Measurements from ENCODE around the gene CD247.

DNA sequence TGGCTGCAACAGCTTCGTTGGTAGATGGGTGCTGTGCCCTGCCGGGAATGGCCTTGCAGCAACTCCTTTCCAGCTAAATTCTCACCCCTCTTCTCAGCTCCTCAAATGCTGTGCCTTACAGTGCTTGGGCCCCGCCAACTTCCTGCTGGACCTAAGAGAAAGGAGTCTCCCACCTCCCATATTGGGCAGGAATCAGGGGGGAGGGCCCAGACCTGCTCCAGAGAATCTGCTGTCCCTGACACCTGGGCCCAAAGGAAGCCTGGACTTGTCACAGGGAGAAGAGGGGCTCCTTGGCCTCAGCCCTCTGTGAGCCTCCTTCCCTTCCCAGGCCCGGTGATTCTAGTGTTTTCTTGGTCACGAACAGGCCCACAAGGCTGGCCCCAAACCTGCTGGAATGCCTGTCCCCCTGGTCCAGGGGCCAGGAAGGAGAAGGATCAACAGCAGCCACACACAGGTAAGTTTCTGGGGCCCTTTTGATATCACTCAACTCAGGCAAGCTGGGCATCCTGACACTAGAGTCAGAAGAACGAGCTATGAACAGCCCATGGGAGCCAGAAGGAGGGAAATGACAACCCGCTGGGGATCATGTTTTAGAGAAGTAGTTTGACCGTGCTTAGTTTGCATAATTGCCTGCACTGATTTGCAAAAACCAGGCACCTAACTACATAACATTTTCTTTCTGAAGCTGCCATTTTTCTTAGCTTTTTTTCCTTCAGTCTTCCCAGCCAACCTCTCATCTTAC lies 86.2 kb downstream of the CD247 start:
- TF ChIP-seq, protein P1, sequence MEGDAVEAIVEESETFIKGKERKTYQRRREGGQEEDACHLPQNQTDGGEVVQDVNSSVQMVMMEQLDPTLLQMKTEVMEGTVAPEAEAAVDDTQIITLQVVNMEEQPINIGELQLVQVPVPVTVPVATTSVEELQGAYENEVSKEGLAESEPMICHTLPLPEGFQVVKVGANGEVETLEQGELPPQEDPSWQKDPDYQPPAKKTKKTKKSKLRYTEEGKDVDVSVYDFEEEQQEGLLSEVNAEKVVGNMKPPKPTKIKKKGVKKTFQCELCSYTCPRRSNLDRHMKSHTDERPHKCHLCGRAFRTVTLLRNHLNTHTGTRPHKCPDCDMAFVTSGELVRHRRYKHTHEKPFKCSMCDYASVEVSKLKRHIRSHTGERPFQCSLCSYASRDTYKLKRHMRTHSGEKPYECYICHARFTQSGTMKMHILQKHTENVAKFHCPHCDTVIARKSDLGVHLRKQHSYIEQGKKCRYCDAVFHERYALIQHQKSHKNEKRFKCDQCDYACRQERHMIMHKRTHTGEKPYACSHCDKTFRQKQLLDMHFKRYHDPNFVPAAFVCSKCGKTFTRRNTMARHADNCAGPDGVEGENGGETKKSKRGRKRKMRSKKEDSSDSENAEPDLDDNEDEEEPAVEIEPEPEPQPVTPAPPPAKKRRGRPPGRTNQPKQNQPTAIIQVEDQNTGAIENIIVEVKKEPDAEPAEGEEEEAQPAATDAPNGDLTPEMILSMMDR (IDR thresholded peaks at IDR 0.05) = no peak
- TF ChIP-seq POLR2AphosphoS5 (IDR thresholded peaks at IDR 0.05) (no peak), EP300 (IDR thresholded peaks at IDR 0.05) (no peak), POLR2A (IDR thresholded peaks at IDR 0.05) (no peak)

Measured in suprapubic skin (tissue), 4 donors.